ENCODE data around the gene PCP4L1. TPM values are rescaled to one million over a fixed set of nuclear protein-coding genes. Genes with fewer than 3 reads are reported as not detected.

Gene PCP4L1
- total and polyA plus RNA-seq, 4 donors = 0.69 to 1.2 TPM; not detected in 2

DNA sequence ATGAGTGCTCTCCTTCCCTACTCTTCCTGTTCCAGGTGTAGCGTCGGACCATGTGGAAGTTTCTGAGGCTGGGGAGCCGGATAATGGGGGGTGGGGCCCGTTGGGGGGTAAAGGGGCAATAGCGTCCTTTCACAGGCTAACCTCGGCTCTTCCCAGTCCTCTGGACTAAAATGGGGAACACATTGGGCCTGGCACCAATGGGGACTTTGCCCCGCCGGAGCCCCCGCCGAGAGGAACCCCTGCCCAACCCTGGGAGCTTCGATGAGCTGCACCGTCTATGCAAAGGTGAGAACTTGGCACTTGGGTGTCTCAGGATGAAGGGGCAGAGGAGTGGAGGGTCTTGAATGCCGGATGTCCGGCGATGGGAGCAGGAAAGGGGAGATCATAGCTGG is 32.2 kb upstream of the PCP4L1 start:
- DNase-seq (no peak), ATAC-seq (ENCODE audit: low FRiP score) (no peak)
- peaks cover 0 to 2% of the 10 kb centered on the region in 2 donors for H3K36me3 ChIP-seq (ENCODE audit: control insufficient read depth in 1 of 2, insufficient read depth in 2 of 2, low read length in 1 of 2)
- no peak overlapping the region for H3K27ac ChIP-seq (ENCODE audit: low read depth in 1 of 2, low read length in 2 of 2)
- H3K4me3 ChIP-seq (ENCODE audit: low read length in 2 of 2) = peak overlapping the region; percentile 47 to 85
- intact Hi-C loops (cut with DNase I) = loop anchor here (2.0 to 5.0 kb wide), 4 partner anchors 86 to 156 kb away; partner anchors contain the start of genes CFAP126 (in 2 of the 2) and SDHC (in 2 of the 2)
- WGBS, 2 donors = 13 to 23% methylated on average over 15 of the region's 15 CpGs
- H3K9me3 ChIP-seq (ENCODE audit: control insufficient read depth, low read length) = no peaks in the 10 kb centered on the region
- H3K4me1 ChIP-seq (ENCODE audit: control insufficient read depth in 1 of 2, insufficient read depth in 2 of 2, low read length in 2 of 2) = no peaks in the 10 kb centered on the region
- H3K27me3 ChIP-seq (ENCODE audit: control insufficient read depth in 1 of 2, insufficient read depth in 2 of 2, low read length in 1 of 2) = no peaks in the 10 kb centered on the region

DNA sequence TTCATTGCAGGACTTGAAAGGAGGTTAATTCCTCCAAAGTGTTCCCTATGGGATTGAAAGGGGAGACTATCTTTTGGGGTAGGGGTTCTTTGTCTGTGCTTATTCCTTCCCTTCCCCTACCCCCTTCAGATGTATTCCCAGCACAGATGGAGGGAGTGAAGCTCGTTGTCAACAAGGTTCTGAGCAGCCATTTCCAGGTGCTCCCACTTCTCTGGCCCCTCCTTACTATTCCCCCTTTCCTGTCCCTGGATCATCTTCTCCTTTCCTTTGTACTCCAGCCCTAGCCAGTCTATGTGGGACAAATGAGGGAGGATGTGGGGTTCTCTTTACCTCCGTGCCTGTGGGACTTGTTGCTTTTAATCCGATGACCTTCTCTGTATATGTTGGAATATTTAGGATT is 31.8 kb upstream of the PCP4L1 start:
- peak overlapping the region in 1 of 2 donors; percentile 47 for H3K4me3 ChIP-seq (ENCODE audit: low read length in 2 of 2)
- 57 to 63% methylated on average over 3 of the region's 3 CpGs for WGBS, 2 donors
- ATAC-seq (ENCODE audit: low FRiP score) (no peak), DNase-seq (peak in 1 of 2 donors; percentile 19)
- H3K9me3 ChIP-seq (ENCODE audit: control insufficient read depth, low read length) = no peaks in the 10 kb centered on the region
- no peak overlapping the region for H3K27ac ChIP-seq (ENCODE audit: low read depth in 1 of 2, low read length in 2 of 2)
- H3K4me1 ChIP-seq (ENCODE audit: control insufficient read depth in 1 of 2, insufficient read depth in 2 of 2, low read length in 2 of 2) = no peaks in the 10 kb centered on the region
- H3K27me3 ChIP-seq (ENCODE audit: control insufficient read depth in 1 of 2, insufficient read depth in 2 of 2, low read length in 1 of 2) = no peaks in the 10 kb centered on the region
- intact Hi-C loops (cut with DNase I) = loop anchor here (2.0 to 5.0 kb wide), 4 partner anchors 86 to 156 kb away; partner anchors contain the start of genes CFAP126 (in 2 of the 2) and SDHC (in 2 of the 2)
- peaks cover 0 to 2% of the 10 kb centered on the region in 2 donors for H3K36me3 ChIP-seq (ENCODE audit: control insufficient read depth in 1 of 2, insufficient read depth in 2 of 2, low read length in 1 of 2)

DNA sequence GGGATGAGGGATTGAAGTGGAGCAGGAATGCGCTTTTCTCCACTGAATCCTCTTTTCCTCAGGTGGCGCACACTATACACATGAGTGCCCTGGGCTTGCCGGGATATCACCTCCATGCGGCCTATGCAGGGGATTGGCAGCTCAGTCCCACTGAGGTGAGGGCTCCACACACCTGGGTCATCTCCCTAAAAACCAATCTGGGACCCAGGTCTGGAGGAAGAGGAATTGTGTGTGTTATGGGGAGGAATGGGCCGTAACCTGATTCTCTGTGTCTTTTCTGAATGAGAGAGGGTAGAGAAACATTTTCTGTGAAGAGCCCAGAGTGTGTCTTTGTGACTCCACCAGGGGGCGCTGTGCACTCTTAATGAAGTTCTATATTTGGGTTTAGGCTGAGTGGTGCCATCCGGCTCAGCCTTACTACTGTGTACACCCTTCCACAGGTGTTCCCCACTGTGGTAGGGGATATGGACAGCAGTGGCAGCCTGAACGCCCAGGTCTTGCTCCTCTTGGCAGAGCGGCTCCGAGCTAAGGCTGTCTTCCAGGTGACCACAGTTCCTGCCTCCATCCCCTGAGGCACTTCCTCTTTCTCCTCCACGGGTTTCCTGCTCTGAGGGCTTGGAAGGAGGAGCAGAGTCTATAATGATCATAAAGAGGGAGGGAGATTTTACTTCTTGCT is 31.2 kb upstream of the PCP4L1 start:
- DNase-seq = peak; percentile 89 to 95
- intact Hi-C loops (cut with DNase I) = loop anchor here (2.0 to 5.0 kb wide), 4 partner anchors 85 to 155 kb away; partner anchors contain the start of genes CFAP126 (in 2 of the 2) and SDHC (in 2 of the 2)
- no peaks in the 10 kb centered on the region for H3K9me3 ChIP-seq (ENCODE audit: control insufficient read depth, low read length)
- peaks cover 0 to 2% of the 10 kb centered on the region in 2 donors for H3K36me3 ChIP-seq (ENCODE audit: control insufficient read depth in 1 of 2, insufficient read depth in 2 of 2, low read length in 1 of 2)
- H3K4me1 ChIP-seq (ENCODE audit: control insufficient read depth in 1 of 2, insufficient read depth in 2 of 2, low read length in 2 of 2) = no peaks in the 10 kb centered on the region
- no peaks in the 10 kb centered on the region for H3K27me3 ChIP-seq (ENCODE audit: control insufficient read depth in 1 of 2, insufficient read depth in 2 of 2, low read length in 1 of 2)
- peak; percentile 77 for ATAC-seq (ENCODE audit: low FRiP score)
- H3K27ac ChIP-seq (ENCODE audit: low read depth in 1 of 2, low read length in 2 of 2) = no peak overlapping the region
- 50 to 53% methylated on average over 11 of the region's 11 CpGs for WGBS, 2 donors
- no peak overlapping the region for H3K4me3 ChIP-seq (ENCODE audit: low read length in 2 of 2)

DNA sequence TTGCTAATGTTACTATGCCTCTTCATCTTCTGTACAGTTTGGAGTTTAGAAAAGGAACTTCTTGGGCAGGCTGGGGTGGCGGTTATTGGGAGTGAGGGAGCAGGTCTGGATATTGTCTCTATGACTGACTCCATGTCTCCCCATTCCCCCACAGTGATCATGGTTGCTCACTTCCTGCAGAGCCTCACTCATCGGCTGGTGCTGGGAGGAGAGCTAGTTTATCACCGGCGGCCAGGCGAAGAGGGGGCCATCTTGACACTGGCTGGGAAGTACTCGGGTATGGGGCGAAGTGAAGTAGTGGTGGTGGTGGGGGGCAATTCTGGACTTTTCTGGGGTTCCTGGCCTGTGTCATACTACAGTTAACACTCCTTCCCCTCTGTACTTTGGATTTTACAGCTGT is 30.5 kb upstream of the PCP4L1 start:
- 94 to 98% methylated on average over 7 of the region's 7 CpGs for WGBS, 2 donors
- intact Hi-C loops (cut with DNase I) = loop anchor here (5.0 kb wide), 2 partner anchors 84 to 139 kb away; partner anchors contain the start of genes CFAP126 (in 2 of the 2) and SDHC (in 1 of the 2)
- no peak for ATAC-seq (ENCODE audit: low FRiP score)
- Histone ChIP-seq H3K27me3 (ENCODE audit: control insufficient read depth in 1 of 2, insufficient read depth in 2 of 2, low read length in 1 of 2) (no peaks in the 10 kb centered on the region), H3K9me3 (ENCODE audit: control insufficient read depth, low read length) (no peaks in the 10 kb centered on the region), H3K27ac (ENCODE audit: low read depth in 1 of 2, low read length in 2 of 2) (no peak overlapping the region), H3K4me3 (ENCODE audit: low read length in 2 of 2) (no peak overlapping the region), H3K4me1 (ENCODE audit: control insufficient read depth in 1 of 2, insufficient read depth in 2 of 2, low read length in 2 of 2) (no peaks in the 10 kb centered on the region), H3K36me3 (ENCODE audit: control insufficient read depth in 1 of 2, insufficient read depth in 2 of 2, low read length in 1 of 2) (peaks cover 0 to 2% of the 10 kb centered on the region in 2 donors)
- DNase-seq = peak in 1 of 2 donors; percentile 49

DNA sequence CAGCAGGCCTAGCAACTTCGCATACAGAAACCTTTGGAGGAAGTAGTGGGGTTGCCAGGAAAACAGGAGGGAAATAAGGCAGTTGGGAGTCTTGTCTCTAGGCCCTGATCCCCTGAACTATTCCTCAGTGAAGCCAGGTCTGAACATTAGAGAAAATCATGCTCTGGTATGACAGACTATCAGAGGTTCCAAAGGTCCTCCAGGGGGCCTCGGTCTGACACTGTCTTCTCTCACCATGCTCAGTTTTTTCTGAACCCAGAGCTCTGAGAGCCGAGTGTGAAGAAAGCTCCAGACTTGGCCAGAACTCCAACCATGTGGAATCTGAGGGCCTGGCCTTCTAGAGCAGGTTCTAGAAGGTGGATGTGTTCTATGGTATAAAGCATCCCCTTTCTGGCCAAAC is 28.6 kb upstream of the PCP4L1 start:
- 54 to 56% methylated on average over 3 of the region's 3 CpGs for WGBS, 2 donors
- intact Hi-C loops (cut with DNase I) = loop anchor here (5.0 kb wide), 2 partner anchors 82 to 137 kb away; partner anchors contain the start of genes CFAP126 (in 2 of the 2) and SDHC (in 1 of the 2)

DNA sequence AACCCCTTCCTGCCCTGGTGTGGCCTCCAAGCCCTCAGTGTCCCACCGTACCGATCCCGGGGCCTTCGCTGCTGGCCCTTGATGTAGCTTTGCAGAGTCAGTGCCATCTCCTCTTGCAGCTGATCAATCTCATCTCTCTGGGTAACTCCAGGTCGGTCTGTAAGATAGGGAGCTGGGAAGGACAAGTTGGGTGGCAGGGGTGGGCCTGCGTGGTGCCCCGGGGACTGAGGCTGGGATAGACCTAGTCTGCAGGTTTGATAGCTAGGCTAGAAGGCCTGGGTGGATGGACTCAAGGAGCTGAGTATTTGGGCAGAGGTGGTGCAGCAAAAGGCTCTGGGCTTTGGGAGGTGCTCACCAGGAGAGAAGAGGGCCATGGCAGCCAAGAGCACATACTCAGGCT is 27.8 kb upstream of the PCP4L1 start:
- H3K4me1 ChIP-seq (ENCODE audit: control insufficient read depth in 1 of 2, insufficient read depth in 2 of 2, low read length in 2 of 2) = no peaks in the 10 kb centered on the region
- no peak for ATAC-seq (ENCODE audit: low FRiP score)

More for the DNA sequence above, 28.6 kb upstream of the PCP4L1 start:
- ATAC-seq (ENCODE audit: low FRiP score) (no peak), DNase-seq (no peak)
- H3K4me3 ChIP-seq (ENCODE audit: low read length in 2 of 2) = no peak overlapping the region
- H3K27me3 ChIP-seq (ENCODE audit: control insufficient read depth in 1 of 2, insufficient read depth in 2 of 2, low read length in 1 of 2) = no peaks in the 10 kb centered on the region
- H3K36me3 ChIP-seq (ENCODE audit: control insufficient read depth in 1 of 2, insufficient read depth in 2 of 2, low read length in 1 of 2) = peaks cover 0 to 2% of the 10 kb centered on the region in 2 donors
- H3K27ac ChIP-seq (ENCODE audit: low read depth in 1 of 2, low read length in 2 of 2) = no peak overlapping the region
- H3K9me3 ChIP-seq (ENCODE audit: control insufficient read depth, low read length) = no peaks in the 10 kb centered on the region
- H3K4me1 ChIP-seq (ENCODE audit: control insufficient read depth in 1 of 2, insufficient read depth in 2 of 2, low read length in 2 of 2) = no peaks in the 10 kb centered on the region

DNA sequence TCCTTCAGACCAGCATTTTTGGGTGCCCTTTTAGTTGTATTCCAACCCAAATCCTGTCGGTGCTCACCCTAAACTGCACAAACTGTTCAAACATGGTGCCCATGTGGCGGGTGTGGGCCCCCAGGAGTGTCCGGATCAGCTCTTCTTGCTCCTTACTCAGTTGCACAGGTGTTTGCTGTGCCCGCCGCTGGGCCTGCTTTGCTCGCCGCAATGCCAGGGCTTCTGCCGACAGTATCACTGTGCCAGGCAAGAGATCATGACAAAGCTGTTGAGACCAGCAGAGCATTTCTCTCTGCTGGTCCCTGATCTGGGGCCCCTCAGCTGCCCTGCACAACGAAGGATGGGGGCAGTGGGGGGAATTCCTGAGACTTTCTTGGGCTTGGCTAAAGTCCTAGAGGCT is 25.4 kb upstream of the PCP4L1 start:
- DNase-seq = no peak
- WGBS, 2 donors = 79% methylated on average over 9 of the region's 9 CpGs
- H3K9me3 ChIP-seq (ENCODE audit: control insufficient read depth, low read length) = no peaks in the 10 kb centered on the region

More for the DNA sequence above, 27.8 kb upstream of the PCP4L1 start:
- intact Hi-C loops (cut with DNase I) = no loop called here
- no peak overlapping the region for H3K4me3 ChIP-seq (ENCODE audit: low read length in 2 of 2)
- peaks cover 0 to 2% of the 10 kb centered on the region in 2 donors for H3K36me3 ChIP-seq (ENCODE audit: control insufficient read depth in 1 of 2, insufficient read depth in 2 of 2, low read length in 1 of 2)
- no peak for DNase-seq
- H3K27me3 ChIP-seq (ENCODE audit: control insufficient read depth in 1 of 2, insufficient read depth in 2 of 2, low read length in 1 of 2) = no peaks in the 10 kb centered on the region
- H3K27ac ChIP-seq (ENCODE audit: low read depth in 1 of 2, low read length in 2 of 2) = no peak overlapping the region
- no peaks in the 10 kb centered on the region for H3K9me3 ChIP-seq (ENCODE audit: control insufficient read depth, low read length)
- 93 to 97% methylated on average over 7 of the region's 7 CpGs for WGBS, 2 donors

DNA sequence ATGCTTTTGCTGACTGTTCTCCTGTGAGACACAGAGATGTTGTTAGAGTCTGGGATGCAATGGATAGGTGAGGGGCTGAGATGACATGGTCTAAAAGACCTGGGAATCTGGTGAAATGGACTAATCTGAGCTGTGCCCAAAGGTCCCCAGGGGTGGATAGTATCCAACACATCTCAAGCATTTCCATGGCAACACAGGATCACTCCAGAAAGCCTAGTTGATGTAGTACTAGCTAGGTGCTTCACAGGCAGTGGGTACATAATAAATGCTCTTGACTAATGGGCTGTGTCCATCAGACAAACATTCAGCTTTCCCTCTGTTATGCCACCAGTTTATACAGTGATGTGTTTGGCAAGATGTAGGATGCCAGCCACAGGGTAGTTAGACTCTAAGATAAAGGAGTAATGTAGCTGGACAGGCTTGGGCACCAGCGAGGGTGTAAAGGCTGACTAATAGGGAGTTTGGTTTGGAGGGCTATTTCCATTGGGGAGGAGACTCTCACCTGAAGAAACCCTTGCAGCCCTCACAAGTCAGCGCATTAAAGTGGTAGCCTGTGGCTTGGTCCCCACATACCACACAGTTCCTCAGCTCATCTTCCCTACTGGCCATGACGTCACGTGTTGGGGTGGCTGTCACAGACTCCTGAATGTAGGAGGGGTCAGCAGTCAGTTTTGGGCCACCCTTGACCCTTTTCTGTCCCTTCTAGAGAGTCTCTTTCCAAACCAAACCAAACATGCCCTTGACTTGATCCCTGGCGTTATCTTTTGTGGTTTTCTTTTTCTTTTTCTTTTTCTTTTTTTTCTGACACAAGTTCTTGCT is 22.4 kb upstream of the PCP4L1 start:
- DNase-seq (no peak), ATAC-seq (ENCODE audit: low FRiP score) (no peak)
- intact Hi-C loops (cut with DNase I) = no loop called here
- Histone ChIP-seq H3K27me3 (ENCODE audit: control insufficient read depth in 1 of 2, insufficient read depth in 2 of 2, low read length in 1 of 2) (no peaks in the 10 kb centered on the region), H3K4me1 (ENCODE audit: control insufficient read depth in 1 of 2, insufficient read depth in 2 of 2, low read length in 2 of 2) (no peaks in the 10 kb centered on the region), H3K4me3 (ENCODE audit: low read length in 2 of 2) (no peak overlapping the region), H3K27ac (ENCODE audit: low read depth in 1 of 2, low read length in 2 of 2) (no peak overlapping the region), H3K36me3 (ENCODE audit: control insufficient read depth in 1 of 2, insufficient read depth in 2 of 2, low read length in 1 of 2) (no peaks in the 10 kb centered on the region), H3K9me3 (ENCODE audit: control insufficient read depth, low read length) (no peaks in the 10 kb centered on the region)
- WGBS, 2 donors = 76 to 79% methylated on average over 5 of the region's 5 CpGs

More for the DNA sequence above, 25.4 kb upstream of the PCP4L1 start:
- no peak for ATAC-seq (ENCODE audit: low FRiP score)
- no peak overlapping the region for H3K27ac ChIP-seq (ENCODE audit: low read depth in 1 of 2, low read length in 2 of 2)
- H3K36me3 ChIP-seq (ENCODE audit: control insufficient read depth in 1 of 2, insufficient read depth in 2 of 2, low read length in 1 of 2) = peaks cover 0 to 2% of the 10 kb centered on the region in 2 donors
- no peaks in the 10 kb centered on the region for H3K27me3 ChIP-seq (ENCODE audit: control insufficient read depth in 1 of 2, insufficient read depth in 2 of 2, low read length in 1 of 2)
- intact Hi-C loops (cut with DNase I) = no loop called here
- no peak overlapping the region for H3K4me3 ChIP-seq (ENCODE audit: low read length in 2 of 2)
- no peaks in the 10 kb centered on the region for H3K4me1 ChIP-seq (ENCODE audit: control insufficient read depth in 1 of 2, insufficient read depth in 2 of 2, low read length in 2 of 2)

Measured in aorta (tissue), 5 donors.